A204.1 (cell line): ENCODE data around the gene MTHFSD.

Experiments
- FAIRE-seq: peaks from 2 replicates; lab custom pipeline; 2012; peaks lifted over from hg19 to GRCh38; lab: Jason Lieb, UNC

Gene MTHFSD

DNA sequence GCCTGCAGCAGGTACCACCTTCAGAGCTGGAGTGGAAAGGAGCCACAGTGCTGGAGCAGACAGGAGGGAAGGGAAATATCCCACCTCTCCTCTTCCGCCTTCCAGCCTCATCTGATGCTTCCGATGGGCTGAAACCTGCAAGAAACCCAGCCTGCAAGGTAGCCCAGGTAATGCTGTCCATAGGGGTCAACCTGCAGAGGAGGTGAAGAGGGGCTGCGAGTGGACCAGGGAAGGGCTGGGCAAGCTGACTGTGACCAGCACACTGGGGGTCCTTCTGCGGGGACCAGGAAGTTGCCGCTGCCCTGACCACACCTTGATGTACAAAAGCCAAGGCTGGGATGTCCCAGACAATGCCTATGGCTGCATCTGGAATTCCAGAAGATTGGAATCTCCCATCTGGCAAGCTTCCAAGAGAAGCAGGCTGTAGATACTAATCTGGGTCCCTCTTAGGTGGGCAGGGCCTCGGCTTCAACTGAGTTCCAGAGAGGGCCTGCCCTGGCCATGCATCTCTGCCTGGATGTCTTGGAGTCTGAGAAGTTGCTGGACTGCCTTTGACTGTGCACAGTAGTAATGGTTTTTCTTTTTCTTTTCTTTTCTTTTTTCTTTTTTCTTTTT, 29.1 kb upstream of the MTHFSD start:
- FAIRE-seq = no peak

DNA sequence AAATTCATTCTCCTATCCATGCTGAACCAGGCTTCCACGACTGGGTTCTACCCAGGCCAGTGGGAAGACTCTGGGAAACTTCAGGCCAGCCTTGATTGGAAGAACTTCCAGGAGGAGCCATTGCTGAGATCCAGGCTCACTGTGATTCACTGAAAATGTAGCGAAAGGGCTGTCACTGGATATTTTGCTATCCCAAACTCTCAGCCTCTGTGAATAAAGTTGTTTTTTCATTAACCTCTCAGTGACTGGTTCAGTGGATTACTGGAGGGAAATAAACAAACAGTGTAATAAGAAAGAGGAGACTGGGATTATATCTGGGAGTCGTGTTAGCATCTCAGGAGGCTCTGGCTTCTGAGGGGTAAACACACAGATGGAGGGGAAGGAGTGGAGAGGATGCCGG, 26.4 kb upstream of the MTHFSD start:
- no peak for FAIRE-seq

DNA sequence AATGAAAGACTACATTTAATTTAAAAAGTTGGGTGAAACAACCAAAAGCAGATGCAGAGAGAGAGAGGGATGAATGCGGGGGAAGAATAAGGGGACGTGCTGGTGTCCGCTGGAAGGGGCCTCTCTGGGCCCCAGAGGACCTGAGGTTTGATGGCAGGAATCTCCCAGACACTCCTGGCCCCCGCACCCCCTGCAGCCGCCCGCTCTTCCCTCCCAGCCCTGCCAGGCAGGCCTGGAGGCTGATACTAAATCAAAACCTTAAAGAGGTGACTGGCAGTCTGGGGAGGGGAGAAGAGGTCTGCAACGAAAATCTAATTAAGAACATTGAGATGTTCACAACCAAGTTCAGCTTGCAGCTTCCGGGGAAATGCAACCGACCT, 25.7 kb upstream of the MTHFSD start:
- FAIRE-seq = no peak

DNA sequence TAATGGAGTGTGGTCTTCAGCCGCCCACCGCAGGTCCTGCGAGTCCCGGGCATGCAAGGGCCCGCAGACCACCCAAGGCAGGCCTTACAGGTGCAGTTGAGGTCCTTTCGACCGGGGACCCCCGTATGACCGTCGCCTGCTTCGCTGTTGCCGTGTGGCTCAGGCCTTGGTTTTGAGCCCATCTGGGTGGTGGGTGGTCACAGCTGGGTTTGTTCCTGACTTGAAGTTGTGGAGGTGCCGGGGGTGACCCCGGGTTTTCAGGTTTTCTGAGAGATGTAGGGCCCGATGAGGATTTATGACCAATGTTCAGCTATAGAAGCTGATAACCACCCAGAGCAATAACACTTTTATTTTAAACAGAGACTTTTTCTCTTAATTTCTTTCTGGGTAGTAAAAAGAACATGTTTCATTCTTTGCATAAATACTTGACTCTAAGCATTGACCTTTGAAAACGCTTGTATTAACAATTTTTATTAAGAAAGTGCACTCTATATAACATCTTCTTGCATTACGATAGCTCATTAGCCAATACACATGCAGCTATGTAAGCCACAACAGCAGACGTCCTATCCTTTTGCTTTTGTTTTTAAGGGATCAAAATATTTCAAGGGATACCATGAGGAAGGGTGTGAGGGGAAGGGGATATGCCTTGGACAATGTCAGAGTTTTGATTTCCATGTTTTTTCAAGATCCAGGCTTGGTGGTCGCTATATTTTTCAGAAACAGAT, 25.2 kb upstream of the MTHFSD start:
- no peak for FAIRE-seq

DNA sequence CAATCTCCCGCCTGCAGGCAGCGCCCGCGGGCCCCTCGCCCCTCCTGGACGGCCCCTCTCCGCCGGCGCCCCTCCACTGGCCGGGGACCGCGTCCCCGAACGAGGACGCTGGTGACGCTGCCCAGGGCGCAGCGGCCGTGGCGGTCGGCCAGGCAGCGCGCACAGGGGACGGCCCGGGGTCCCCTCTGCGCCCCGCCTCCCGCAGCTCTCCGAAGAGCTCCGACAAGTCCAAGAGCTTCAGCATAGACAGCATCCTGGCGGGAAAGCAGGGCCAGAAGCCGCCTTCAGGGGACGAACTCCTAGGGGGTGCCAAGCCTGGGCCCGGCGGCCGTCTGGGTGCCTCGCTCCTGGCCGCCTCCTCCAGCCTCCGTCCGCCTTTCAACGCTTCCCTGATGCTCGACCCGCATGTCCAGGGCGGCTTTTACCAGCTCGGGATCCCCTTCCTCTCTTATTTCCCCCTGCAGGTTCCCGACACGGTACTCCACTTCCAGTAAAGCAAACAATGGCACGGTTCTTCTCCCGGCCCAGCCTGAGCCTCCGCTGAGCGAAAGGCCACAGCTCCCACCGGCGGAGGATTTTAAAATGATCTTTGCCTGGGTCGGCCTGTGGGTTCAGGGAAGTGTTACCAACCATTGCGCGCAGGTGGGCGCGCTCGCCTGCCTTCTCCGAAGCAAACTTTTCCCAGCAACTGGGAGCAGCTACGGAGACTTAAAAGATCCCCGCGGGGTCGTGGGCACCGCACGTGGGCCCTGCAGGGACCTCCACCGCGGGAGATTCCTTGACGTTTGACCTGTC, 24.4 kb upstream of the MTHFSD start:
- FAIRE-seq = no peak

DNA sequence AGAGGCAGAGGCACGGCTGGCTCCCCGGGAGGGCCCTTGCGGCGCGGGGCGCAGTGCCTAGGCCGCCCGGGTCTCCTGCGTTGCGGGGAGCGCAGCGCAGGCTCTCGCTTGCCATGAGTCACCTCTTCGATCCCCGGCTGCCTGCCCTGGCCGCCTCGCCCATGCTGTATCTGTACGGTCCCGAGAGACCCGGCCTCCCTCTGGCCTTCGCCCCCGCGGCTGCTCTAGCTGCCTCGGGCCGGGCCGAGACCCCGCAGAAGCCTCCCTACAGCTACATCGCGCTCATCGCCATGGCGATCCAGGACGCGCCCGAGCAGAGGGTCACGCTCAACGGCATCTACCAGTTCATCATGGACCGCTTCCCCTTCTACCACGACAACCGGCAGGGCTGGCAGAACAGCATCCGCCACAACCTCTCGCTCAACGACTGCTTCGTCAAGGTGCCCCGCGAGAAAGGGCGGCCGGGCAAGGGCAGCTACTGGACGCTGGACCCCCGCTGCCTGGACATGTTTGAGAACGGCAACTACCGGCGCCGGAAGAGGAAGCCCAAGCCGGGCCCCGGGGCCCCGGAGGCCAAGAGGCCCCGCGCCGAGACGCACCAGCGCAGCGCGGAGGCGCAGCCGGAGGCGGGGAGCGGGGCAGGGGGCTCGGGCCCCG, 23.7 kb upstream of the MTHFSD start:
- FAIRE-seq = no peak

DNA sequence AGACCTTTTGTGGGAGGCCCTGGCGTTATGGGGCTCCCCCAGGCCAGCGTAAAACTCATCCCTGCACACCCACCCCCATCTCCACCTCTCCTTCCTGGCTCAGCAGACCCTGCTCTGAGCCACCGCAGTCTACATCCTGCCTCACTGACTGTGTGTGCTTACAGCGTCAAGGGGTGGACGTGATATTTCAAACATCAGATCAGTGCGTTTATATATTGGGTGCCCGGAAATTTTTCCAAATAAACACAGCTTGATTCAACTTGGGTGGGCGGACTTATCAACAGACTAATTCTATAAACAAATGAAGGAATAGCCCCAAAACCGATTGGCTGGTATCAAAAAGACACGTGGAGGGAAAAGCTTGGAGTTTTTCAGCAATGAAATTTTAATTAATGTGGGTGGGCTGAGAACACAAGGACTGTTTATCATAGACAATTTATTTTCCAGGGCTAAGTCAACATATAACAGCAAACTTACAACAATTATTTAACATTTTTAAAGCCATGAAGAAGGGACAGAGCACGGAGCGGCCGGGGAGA, 23.1 kb upstream of the MTHFSD start, which contains the start of gene FOXL1:
Gene FOXL1 (plus strand): TSS at position 489 of the 539 bp plus-strand sequence. CDS start 175 bp downstream, outside the sequence.
- no peak for FAIRE-seq

DNA sequence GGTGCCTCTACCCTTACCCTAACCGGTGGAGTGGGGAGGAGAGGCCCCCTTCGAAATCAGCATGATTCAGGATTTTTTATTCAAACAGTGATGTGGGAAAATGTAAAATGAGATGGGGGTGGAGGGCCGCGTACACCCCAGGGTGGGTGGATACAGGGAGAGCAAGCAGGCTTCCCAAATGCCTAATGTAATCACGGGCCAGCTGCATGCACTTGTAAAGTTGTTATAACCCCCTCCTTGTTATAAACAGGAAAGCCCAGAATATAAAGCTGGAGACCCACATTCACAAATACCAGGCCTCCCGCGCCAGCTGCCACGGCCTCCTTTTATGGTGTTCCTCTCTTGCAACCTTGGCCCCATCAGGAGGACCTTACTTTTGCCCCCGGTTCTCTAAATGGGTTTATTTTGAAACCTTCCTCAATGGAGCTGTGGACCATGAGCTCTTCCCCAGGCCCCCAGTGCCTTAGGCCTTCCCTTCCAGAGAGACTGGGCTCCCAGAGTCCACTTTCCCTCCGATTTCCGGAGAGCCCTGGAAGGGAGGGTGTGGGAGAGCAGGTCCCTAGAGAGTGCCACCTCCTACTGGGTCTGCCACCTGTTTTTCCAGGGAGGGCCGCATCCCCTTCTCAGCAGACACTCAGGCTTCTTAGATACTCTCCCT, 22.4 kb upstream of the MTHFSD start:
- FAIRE-seq = no peak

DNA sequence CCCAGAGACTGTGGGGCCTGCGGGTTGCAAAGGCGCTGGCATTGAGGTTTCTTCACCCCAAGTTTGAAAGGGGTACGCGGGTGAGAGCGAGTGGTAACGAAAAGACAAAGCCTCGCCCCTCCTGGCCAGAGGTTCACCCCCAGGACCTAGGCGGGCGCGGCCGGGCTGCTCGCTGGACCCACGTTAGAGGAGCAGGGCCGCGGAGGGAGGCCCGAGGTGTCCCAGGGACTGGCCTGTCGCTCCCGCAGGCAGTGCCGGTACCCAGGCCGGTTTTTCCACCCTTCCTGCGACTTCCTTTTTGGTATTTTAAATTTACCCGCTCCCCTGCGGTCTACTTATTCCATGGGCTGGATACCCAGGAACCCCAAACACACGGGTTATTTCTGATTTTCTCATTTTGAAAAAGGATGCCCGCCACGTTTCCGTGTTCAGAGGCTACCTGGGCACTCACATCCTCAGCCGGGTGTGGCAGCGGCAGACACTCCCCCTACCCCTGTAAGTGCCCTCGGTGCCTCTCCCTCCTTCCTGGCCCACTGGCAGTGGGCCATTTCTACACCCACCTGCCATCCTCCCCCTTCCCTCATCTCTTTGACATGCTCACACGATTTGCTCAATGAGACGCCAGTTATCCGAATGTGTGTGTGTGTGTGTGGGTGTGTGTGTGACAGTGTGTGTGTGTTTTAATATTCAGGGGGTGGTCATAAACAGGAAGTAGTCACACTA, 21.7 kb upstream of the MTHFSD start:
- no peak for FAIRE-seq

DNA sequence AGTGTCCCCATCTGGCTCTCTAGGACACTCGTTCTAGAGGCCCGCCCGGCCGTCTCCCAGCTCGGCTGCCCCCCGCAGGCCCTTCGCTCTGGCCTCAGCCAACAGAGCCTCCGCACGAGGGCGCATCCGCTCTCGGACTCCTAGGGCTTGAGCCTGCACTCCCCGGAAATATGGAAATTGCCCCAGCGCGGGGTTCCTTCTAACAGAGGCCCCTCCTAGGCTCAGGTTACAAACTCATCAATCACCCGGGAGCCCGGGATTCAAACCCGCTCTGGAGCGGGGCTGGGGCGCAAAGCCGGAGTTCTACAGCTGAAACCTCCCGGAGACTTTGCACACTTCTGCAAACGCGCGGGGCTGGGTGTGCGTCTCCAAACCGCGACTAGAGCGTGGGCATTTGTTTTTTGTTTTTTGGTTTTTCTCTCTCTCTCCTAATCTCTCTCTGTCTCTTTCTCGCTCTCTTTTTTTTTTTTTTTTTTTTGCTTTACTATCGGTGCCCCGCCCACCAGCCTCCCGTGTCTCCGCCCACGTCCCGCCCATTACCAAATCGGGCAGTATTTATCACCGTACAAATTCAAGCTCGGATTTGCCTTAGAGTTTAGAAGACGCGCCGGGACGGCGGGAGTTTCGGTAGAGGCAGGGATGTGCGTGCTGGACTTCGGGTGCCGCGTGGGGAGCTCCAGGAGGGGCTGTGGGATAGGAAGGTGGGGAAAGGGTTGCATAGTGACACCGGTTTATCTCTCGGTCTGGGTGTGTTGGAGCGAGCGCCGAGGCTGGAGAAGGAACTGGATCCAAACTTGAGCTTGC, 20.9 kb upstream of the MTHFSD start:
- FAIRE-seq = no peak

DNA sequence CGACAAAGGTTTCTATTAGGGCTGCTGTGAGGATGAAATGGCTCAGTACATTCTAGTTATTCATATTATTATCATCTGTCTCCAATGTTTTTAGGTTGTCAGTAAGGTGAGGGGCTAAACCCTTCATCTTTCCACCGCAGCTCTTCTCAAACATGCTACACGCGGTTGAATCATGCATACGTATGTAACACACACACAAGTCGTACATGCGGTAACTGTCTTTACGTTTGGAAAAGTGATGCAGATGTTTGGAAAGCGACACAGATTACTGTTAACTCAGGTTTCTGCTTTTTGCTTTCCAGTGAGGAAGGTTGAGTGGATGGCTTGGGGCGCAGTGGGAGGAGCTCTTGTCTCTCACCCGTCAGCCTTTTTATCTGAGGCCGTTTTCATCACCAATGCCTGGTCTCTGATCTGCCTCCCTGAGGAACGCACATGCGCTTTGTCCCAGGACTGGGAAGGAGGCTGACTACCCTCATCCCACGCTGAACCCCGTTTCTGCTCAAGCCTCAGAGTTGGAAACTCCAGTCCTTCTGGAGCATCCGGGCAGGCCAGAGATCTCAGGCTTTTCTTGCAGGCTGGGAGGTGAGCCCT, 20.2 kb upstream of the MTHFSD start:
- no peak for FAIRE-seq

DNA sequence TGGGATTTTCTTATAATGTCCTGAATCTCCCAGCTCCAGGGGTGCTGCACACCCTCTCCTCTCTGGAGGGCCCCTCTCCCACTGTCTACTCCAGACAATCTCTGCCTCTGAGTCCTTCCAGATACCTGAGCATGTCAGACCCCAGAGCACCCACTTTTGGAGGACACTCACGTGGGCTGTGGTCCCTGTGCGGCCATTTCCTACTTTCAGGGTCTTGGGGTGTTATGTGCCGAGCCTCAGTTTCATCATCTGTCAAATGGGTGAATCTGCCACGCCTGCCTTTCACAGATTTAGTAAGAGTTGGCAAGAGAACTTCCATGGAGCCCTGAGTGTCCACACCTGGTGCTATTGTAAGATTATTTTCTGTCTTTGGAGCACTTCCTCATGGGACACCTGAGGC, 19.6 kb upstream of the MTHFSD start:
- no peak for FAIRE-seq

DNA sequence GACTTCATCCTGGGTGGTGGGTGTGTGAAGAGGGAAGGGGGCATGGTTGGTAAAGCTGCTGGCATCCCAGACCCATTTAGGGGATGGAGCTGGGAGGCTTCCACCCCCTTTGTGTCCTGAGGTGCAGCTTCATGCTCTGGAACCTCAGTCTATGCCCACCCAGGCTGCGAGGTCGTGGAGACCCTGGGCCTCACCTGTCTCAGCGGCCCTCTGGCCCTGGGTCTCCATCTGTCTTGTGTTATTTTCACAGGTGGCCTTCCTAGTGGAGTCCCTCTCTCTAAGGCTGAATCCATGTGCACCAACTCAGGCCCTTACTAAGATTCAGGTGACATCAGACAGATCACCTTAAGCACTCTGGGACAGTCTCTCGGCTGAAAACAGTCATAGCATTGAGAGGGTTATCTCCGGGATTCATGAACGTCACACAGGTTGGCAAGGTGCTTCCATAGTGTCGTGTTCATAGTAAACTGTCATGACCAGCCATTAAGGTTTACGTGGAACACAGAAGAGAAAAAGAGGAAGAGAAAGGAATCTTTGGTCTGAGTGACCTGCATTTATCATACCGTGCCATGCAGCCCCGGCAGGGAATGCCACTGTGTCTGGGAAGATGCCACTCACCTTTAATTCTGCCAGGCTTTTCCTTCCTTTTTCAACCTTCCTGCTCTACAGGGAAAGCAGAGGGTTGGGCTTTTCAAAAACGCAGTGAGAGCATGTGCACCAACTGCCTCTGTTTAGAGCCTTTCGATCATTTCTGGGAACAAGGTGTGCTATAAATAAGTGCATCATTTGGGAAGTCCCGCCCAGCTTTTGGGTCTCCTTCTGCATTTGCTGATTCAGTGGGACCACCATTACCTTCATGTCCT, 18.8 kb upstream of the MTHFSD start:
- FAIRE-seq = no peak

DNA sequence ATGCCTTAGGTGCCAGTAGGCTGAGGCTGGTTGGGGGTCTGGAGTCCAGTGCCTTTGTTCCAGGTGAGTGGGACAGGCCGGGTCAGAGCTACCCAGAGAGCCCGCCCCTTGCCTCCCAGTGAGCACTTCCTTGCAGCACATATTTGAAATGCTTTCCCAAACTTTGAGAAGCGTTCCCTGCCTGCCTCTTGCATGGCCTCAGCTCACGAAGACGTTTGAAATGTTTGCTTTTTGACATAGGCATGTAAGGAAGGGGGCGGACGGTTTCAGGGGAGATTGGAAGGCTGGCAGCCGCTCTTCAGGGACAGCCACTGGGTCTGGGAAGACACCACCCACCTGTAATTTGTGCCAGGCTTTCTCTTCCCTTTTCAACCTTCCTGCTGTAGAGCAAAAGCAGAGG, 18.2 kb upstream of the MTHFSD start:
- no peak for FAIRE-seq

DNA sequence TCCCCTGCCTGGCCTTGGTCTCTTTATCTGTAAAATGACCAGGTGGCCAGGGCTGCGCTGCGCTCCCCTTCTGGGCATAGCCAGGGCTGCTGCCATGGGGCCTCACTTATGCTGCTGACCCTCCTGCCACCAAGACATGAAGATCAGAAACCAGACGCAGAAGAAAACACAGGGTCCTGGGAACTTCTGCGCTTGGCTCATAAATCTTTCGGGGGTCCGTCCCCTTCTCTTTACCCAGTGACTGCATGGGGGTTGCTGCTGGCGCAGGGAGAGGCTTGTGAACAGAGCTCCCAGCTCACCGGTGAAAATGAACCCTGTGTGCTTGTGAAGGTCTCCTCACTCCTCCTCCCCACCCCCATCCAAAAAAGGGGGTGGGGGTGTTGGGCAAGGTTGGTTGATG, 17.6 kb upstream of the MTHFSD start:
- no peak for FAIRE-seq

DNA sequence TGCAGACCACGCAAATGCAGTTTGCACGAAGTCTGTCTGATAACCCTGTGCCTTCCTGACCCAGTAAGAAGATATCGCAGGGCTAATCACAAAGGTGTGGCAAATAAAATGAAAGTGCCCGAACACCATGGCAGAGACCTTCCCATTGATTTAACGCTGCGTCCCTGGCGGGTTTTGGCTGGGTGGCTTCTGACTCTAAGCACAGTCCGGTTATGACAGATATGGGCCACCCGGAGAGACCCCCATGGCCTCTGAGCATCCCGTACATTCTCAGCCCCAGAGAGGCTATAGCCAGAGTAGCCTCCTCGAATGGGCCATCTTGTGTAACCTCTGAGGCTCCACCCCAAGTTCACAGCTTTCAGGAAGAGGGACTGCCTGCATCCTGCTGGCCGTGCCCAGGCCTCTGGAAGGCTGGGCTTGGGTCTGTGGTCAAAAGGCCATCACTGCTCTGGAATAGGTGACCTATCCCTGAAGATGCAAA, 17.0 kb upstream of the MTHFSD start:
- no peak for FAIRE-seq

DNA sequence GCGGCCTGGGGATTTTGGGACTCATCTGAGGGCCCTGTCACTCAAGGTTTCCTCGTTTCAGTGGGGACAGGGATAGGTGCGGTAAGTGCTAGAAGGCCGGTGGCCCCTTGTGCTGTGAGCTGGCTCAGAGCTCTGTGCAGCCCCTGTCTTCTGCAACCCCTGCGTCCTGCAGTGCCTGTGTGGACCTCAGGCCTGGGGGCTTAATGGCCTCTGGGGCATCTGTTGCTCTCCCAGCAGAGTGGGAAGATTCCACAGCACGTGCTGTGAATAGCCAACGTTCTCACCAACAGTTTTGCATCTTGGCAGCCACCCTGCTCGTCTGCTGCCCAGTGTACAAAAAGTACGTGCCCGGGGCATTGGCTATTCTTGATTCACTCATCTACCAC, 16.5 kb upstream of the MTHFSD start:
- FAIRE-seq = no peak

DNA sequence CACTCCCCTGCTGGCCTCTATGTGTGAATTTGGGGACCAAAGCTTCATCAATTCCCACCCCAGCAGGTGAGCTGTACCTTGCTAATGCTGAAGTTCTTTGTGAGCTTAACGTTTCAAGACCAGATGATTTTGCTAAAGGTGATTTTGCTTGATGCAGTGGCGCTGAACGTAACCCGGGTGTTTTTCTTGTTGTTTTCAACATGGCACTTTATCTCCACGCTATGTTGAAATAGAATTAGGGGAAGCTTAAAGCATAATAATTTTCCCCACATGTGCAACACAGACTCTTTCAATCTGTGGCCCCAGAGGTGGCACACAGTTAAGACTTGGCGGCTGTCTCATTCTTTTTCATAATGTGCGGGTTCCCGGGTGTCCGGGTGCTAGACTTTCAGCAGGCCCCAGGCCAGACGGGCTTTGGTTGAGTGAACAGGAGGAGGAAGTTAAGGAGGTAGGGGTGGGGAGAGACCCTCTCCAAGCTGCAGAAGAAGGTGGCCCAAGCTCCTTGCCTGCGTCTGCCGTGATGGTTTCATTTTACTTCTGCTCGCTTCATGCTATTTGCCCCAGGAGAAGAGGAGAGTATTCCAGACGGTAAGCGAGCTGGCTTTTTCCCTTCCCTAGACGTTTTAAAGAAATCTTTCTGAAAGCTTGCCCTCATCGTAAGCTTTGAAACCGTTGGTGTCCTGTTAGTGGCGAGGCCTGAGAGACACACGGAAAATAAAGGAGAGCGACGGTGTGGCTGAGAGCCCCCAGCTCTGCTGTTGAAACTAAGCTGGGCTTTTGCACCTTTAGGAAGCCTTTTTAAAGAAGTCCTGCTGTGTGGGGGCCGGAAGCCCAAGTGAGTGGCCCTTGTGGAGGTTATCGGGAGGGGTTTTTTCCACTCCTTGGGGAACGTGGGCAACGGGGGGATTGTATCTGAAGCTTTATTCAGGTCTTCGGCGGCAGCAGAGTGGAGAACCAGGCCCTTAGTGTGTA, 15.8 kb upstream of the MTHFSD start:
- no peak for FAIRE-seq
